ENCODE measurements around the gene SFXN4.

Gene SFXN4

GRCh38 chr10:119165171-119166117 is at the start of gene SFXN4:
Gene SFXN4 (minus strand): TSS chr10:119165714. CDS start chr10:119165647, 67 bp downstream.
- peak within 1 kb of the TSS; percentile 62 for H3K4me3 ChIP-seq (ENCODE audit: low read length)
- no peak for TF ChIP-seq ZNF274 (IDR thresholded peaks at IDR 0.05; ENCODE audit: low read depth, low read length)

- no peak for TF ChIP-seq ZNF274 (IDR thresholded peaks at IDR 0.05; ENCODE audit: low read depth, low read length)
- H3K4me3 ChIP-seq (ENCODE audit: low read length): peak overlapping the region; percentile 59; the same call in 1 of the 2 replicates
Measured at GRCh38 chr10:119211625-119212441, 46.3 kb upstream of the SFXN4 start.

GRCh38 chr10:119211176-119211575 is 45.7 kb upstream of the SFXN4 start:
- no peak overlapping the region; the same call in 1 of the 2 replicates for H3K4me3 ChIP-seq (ENCODE audit: low read length)
- TF ChIP-seq ZNF274 (IDR thresholded peaks at IDR 0.05; ENCODE audit: low read depth, low read length): no peak

- no peak for TF ChIP-seq ZNF274 (IDR thresholded peaks at IDR 0.05; ENCODE audit: low read depth, low read length)
- no peak overlapping the region for H3K4me3 ChIP-seq (ENCODE audit: low read length)
Measured at GRCh38 chr10:119210633-119211032, 45.1 kb upstream of the SFXN4 start.

GRCh38 chr10:119209736-119210355 is 44.3 kb upstream of the SFXN4 start:
- TF ChIP-seq ZNF274 (IDR thresholded peaks at IDR 0.05; ENCODE audit: low read depth, low read length): no peak
- H3K4me3 ChIP-seq (ENCODE audit: low read length): peak overlapping the region; percentile 88; the same call in 1 of the 2 replicates

- TF ChIP-seq ZNF274 (IDR thresholded peaks at IDR 0.05; ENCODE audit: low read depth, low read length): no peak
Measured at GRCh38 chr10:119209035-119209735, 43.7 kb upstream of the SFXN4 start.

GRCh38 chr10:119208553-119208940 is 43.0 kb upstream of the SFXN4 start:
- TF ChIP-seq ZNF274 (IDR thresholded peaks at IDR 0.05; ENCODE audit: low read depth, low read length): no peak

More at GRCh38 chr10:119209035-119209735, 43.7 kb upstream of the SFXN4 start:
- peak overlapping the region; percentile 88 for H3K4me3 ChIP-seq (ENCODE audit: low read length)

GRCh38 chr10:119207713-119208552 is 42.4 kb upstream of the SFXN4 start:
- no peak for TF ChIP-seq ZNF274 (IDR thresholded peaks at IDR 0.05; ENCODE audit: low read depth, low read length)
- peak overlapping the region; percentile 88 for H3K4me3 ChIP-seq (ENCODE audit: low read length)

More at GRCh38 chr10:119208553-119208940, 43.0 kb upstream of the SFXN4 start:
- H3K4me3 ChIP-seq (ENCODE audit: low read length): peak overlapping the region; percentile 88

- peak within 1 kb of the TSS; percentile 88 for H3K4me3 ChIP-seq (ENCODE audit: low read length)
- no peak for TF ChIP-seq ZNF274 (IDR thresholded peaks at IDR 0.05; ENCODE audit: low read depth, low read length)
Measured at GRCh38 chr10:119207366-119207666, 41.8 kb upstream of the SFXN4 start, which contains the start of gene GRK5. Gene GRK5 (plus strand): TSS chr10:119207571. CDS start chr10:119207918, 347 bp downstream.

GRCh38 chr10:119206603-119207365 is 41.3 kb upstream of the SFXN4 start:
- peak overlapping the region; percentile 77 for H3K4me3 ChIP-seq (ENCODE audit: low read length)
- no peak for TF ChIP-seq ZNF274 (IDR thresholded peaks at IDR 0.05; ENCODE audit: low read depth, low read length)

GRCh38 chr10:119205894-119206602 is 40.5 kb upstream of the SFXN4 start:
- TF ChIP-seq ZNF274 (IDR thresholded peaks at IDR 0.05; ENCODE audit: low read depth, low read length): no peak
- peak overlapping the region; percentile 77; the same call in 1 of the 2 replicates for H3K4me3 ChIP-seq (ENCODE audit: low read length)
